GM12878 (cell line): ENCODE results near the gene COL4A3. TPM values are rescaled to one million over a fixed set of nuclear protein-coding genes. Genes with fewer than 3 reads are reported as not detected.

ENCODE experiments used
- ATAC-seq: fragments of 200-7000 bp; cut with Tn5 transposase; 3 replicates; pipeline ENCODE4 v1.9.1; 2020; ENCODE audit warnings: mild to moderate bottlenecking, moderate library complexity
- BruUV-seq: library from RNA; stranded (reverse); fragments of 400-500 nt; replicated peaks from 2 replicates; lab custom pipeline; 2021; lab: Mats Ljungman, UMichigan
- CTCF ChIA-PET: fragments of 300-600 bp; sonication (Branson Sonifier 250); formaldehyde crosslinking; extraction: SDS; loops from one replicate; lab custom pipeline; 2021; ENCODE audit warnings: inconsistent platforms; lab: Yijun Ruan, JAX
- POLR2A ChIA-PET: fragments of 350-600 bp; formaldehyde crosslinking; extraction: SDS; loops from one replicate; lab custom pipeline; 2021; ENCODE audit warnings: inconsistent platforms; lab: Charles Lee
- RAD21 ChIA-PET: fragments of 300-600 bp; sonication (Branson Sonifier 250); formaldehyde crosslinking; loops from one replicate; lab custom pipeline; 2023; ENCODE audit warnings: antibody characterized with exemption; ENCODE audit not compliant: unreplicated experiment; lab: Charles Lee
- SMC1A ChIA-PET: fragments of 300-600 bp; sonication (Branson Sonifier 250); formaldehyde crosslinking; loops from one replicate; lab custom pipeline; 2023; ENCODE audit not compliant: unreplicated experiment, uncharacterized antibody; lab: Charles Lee
- DNase-seq: peaks from one replicate; pipeline ENCODE4 v3.0.0-alpha.2; 2011; ENCODE audit warnings: low read depth, low spot score
- FAIRE-seq: peaks from 3 replicates; lab custom pipeline; 2011; peaks lifted over from hg19 to GRCh38; lab: Jason Lieb, UNC
- H2AFZ ChIP-seq: 2 replicates; pipeline ENCODE4 v1.6.0; 2011; ENCODE audit warnings: low read depth, low read length, control low read depth; ENCODE audit not compliant: control insufficient read depth
- H3K27ac ChIP-seq: 2 replicates; pipeline ENCODE4 v1.5.1; 2011; ENCODE audit warnings: control low read depth; ENCODE audit not compliant: control insufficient read depth, insufficient read depth
- H3K27me3 ChIP-seq, 2 experiments: replicated peaks in 1 of 2; 2 replicates each; pipeline versions ENCODE4 v1.6.0 to v1.6.1; 2011; ENCODE audit warnings: low read length in 1 of 2; ENCODE audit not compliant: control insufficient read depth in 2 of 2, insufficient read depth in 2 of 2
- H3K36me3 ChIP-seq, 2 experiments: 2 replicates each; pipeline ENCODE4 v1.5.1; 2011; ENCODE audit warnings: low read length in 1 of 2; ENCODE audit not compliant: control insufficient read depth in 2 of 2, insufficient read depth in 2 of 2
- H3K4me1 ChIP-seq: 2 replicates; pipeline ENCODE4 v1.6.1; 2011; ENCODE audit warnings: mild to moderate bottlenecking, low read length, moderate library complexity, mixed read lengths; ENCODE audit not compliant: control insufficient read depth, insufficient read depth
- H3K4me2 ChIP-seq: 2 replicates; pipeline ENCODE4 v1.6.0; 2011; ENCODE audit warnings: control low read depth; ENCODE audit not compliant: control insufficient read depth, insufficient read depth
- H3K4me3 ChIP-seq: fragments of 200-600 bp; sonication (generic); 2 replicates; pipeline ENCODE4 v1.5.1; 2016
- H3K79me2 ChIP-seq: 2 replicates; pipeline ENCODE4 v1.6.0; 2011; ENCODE audit warnings: low read length; ENCODE audit not compliant: control insufficient read depth, insufficient read depth
- H3K9ac ChIP-seq: 2 replicates; pipeline ENCODE4 v1.8.0; 2011; ENCODE audit warnings: low read length, control low read depth, mixed read lengths; ENCODE audit not compliant: control insufficient read depth, insufficient read depth
- H3K9me3 ChIP-seq: replicated peaks from 3 replicates; pipeline ENCODE4 v1.5.1; 2011; ENCODE audit warnings: mild to moderate bottlenecking, low read length; ENCODE audit not compliant: control insufficient read depth, insufficient read depth
- H4K20me1 ChIP-seq: 2 replicates; pipeline ENCODE4 v1.6.0; 2011; ENCODE audit not compliant: control insufficient read depth, insufficient read depth
- CBFB ChIP-seq: IDR thresholded peaks from 2 replicates; pipeline ENCODE4 v1.6.1; 2016; ENCODE audit warnings: antibody characterized with exemption, low read depth
- CHD4 ChIP-seq: fragments of 200-600 bp; sonication (generic); IDR thresholded peaks from 2 replicates; pipeline ENCODE4 v1.6.1; 2016; ENCODE audit warnings: mild to moderate bottlenecking
- CREB1 ChIP-seq: IDR thresholded peaks from 2 replicates; pipeline ENCODE4 v1.6.1; 2012; ENCODE audit warnings: low read depth, mild to moderate bottlenecking, inconsistent platforms
- ESRRA ChIP-seq: IDR thresholded peaks from 2 replicates; pipeline ENCODE4 v1.6.1; 2012; ENCODE audit warnings: mild to moderate bottlenecking, low read length, improper control_type of control experiment
- GABPA ChIP-seq: IDR thresholded peaks from 2 replicates; pipeline ENCODE4 v1.6.1; 2014; ENCODE audit warnings: antibody characterized with exemption, low read depth, mild to moderate bottlenecking, inconsistent platforms
- HDGF ChIP-seq: fragments of 450-650 bp; IDR thresholded peaks from 2 replicates; pipeline ENCODE4 v1.6.1; 2016; ENCODE audit warnings: antibody characterized with exemption
- MXI1 ChIP-seq: fragments of 150-350 bp; IDR thresholded peaks from 2 replicates; pipeline ENCODE4 v1.6.1; 2011; ENCODE audit warnings: low read depth, mild to moderate bottlenecking, inconsistent platforms, low read length, improper control_type of control experiment
- NFXL1 ChIP-seq: fragments of 450-650 bp; IDR thresholded peaks from 2 replicates; pipeline ENCODE4 v1.6.1; 2017; ENCODE audit warnings: antibody characterized with exemption, mild to moderate bottlenecking, borderline replicate concordance
- PAX8 ChIP-seq: fragments of 450-650 bp; IDR thresholded peaks from 2 replicates; pipeline ENCODE4 v1.6.1; 2017; ENCODE audit warnings: mild to moderate bottlenecking, moderate library complexity
- RUNX3 ChIP-seq: IDR thresholded peaks from 2 replicates; pipeline ENCODE4 v1.6.1; 2012; ENCODE audit warnings: low read length, inconsistent platforms
- SP1 ChIP-seq: IDR thresholded peaks from one replicate; pipeline ENCODE4 v1.6.1; 2011; ENCODE audit warnings: low read depth, low read length
- STAT3 ChIP-seq: IDR thresholded peaks from 2 replicates; pipeline ENCODE4 v1.6.1; 2011; ENCODE audit warnings: low read depth, low read length, improper control_type of control experiment
- SUZ12 ChIP-seq: fragments of 200-600 bp; sonication (generic); IDR thresholded peaks from one replicate; pipeline ENCODE4 v1.6.1; 2018; ENCODE audit warnings: antibody characterized with exemption, mild to moderate bottlenecking; ENCODE audit not compliant: unreplicated experiment
- ZNF217 ChIP-seq: fragments of 450-650 bp; IDR thresholded peaks from 2 replicates; pipeline ENCODE4 v1.6.1; 2017; ENCODE audit warnings: antibody characterized with exemption, mild to moderate bottlenecking
- ZNF24 ChIP-seq: fragments of 450-650 bp; IDR thresholded peaks from 2 replicates; pipeline ENCODE4 v1.6.1; 2017; ENCODE audit warnings: antibody characterized with exemption, mild to moderate bottlenecking
- WGBS: methylation state at CpG from one replicate; pipeline ENCODE4 v1.1.6; 2016; ENCODE audit warnings: low lambda C conversion rate; ENCODE audit not compliant: insufficient replicate concordance, insufficient coverage; ENCODE audit errors: missing lambda C conversion rate; 5-methylcytosine and 5-hydroxymethylcytosine counted together
- in situ Hi-C: fragments of 300-500 bp; cut with MboI; formaldehyde crosslinking; loops from 9 replicates; pipeline ENCODE4 v1.14.3; 2018; ENCODE audit warnings: mixed read lengths
- intact Hi-C: fragments of 100-400 bp; cut with micrococcal nuclease; formaldehyde crosslinking; loops from one replicate; pipeline ENCODE4 v1.14.2; 2022; ENCODE audit not compliant: unreplicated experiment
- polyA plus RNA-seq, 11 experiments: library from polyadenylated mRNA; depleted of rRNA in 4 of 11; unstranded in 6 of 11; stranded (reverse) in 5 of 11; fragments of >200 nt; fragmentation: Nextera tagmentation in 4 of 11; fragmentation: Illumina TruSeq in 1 of 11; extraction: Ambion mirVana in 4 of 11; extraction: Trizol in 1 of 11; gene quantifications; 1 replicate in 1 of 11; 2 replicates in 10 of 11; pipeline versions ENCODE4 v1.2.1 to v1.2.3, GENCODE V29; 2011 to 2016; ENCODE audit warnings: inconsistent platforms in 2 of 11, missing spikeins in 2 of 11, low read depth in 1 of 11
- total RNA-seq, 4 experiments: library from RNA; depleted of rRNA in 3 of 4; stranded (reverse); fragments of >200 nt in 3 of 4; fragmentation: Illumina TruSeq in 1 of 4; extraction: Trizol in 1 of 4; gene quantifications; 2 replicates each; pipeline versions ENCODE4 v1.2.1 to v1.2.3, GENCODE V29; 2013 to 2021
- TF ChIP-seq, protein P1 (sequence below): fragments of 450-650 bp; IDR thresholded peaks from 2 replicates; pipeline ENCODE4 v1.6.1; 2017; ENCODE audit warnings: borderline replicate concordance
- TF ChIP-seq, protein P2 (sequence below): fragments of 450-650 bp; IDR thresholded peaks from 2 replicates; pipeline ENCODE4 v1.6.1; 2017; ENCODE audit warnings: mild to moderate bottlenecking, low read depth, inconsistent platforms; ENCODE audit not compliant: poor library complexity, severe bottlenecking
- TF ChIP-seq, protein P3 (sequence below): IDR thresholded peaks from 2 replicates; pipeline ENCODE4 v1.6.1; 2012; ENCODE audit warnings: low read length, inconsistent platforms

The COL4A3 gene
- total and polyA plus RNA-seq, 10 of the 15 experiments (the other 5 are each of a cell fraction or from before 2014, with no cell fraction given): 0.34 to 10.5 (median 3.8) TPM

DNA sequence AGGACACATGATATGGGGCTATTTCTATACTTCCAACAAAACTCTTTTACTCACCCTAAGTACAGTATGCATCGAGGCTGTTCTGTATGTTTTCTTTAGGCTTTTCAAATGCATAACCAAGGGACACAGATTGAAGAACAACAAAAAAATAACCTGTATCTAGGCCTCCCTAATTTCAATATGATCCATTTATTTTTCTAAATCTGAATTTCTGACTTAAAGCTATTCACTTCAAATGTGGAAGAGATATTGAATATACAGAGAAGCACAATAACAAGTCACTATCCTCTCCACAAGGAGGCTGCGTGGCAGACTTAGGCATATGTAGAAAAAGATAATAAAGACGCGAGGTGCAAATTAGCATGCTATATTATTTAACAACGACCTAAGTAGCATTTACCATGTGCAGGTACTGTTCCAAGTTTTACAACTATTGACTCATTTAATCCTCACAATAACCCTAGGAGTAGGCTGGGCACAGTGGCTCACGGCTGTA, 121.4 kb downstream of the COL4A3 start:
- WGBS: 89% methylated on average over 6 of the region's 6 CpGs
- Histone ChIP-seq H3K9ac (no peak overlapping the region), H3K36me3 (no peaks in the 10 kb centered on the region), H3K4me3 (no peak overlapping the region), H2AFZ (no peak overlapping the region), H3K27ac (no peak overlapping the region), H3K9me3 (no peaks in the 10 kb centered on the region), H3K79me2 (no peaks in the 10 kb centered on the region), H4K20me1 (no peaks in the 10 kb centered on the region), H3K4me1 (no peaks in the 10 kb centered on the region), H3K4me2 (no peak overlapping the region), H3K27me3 (no peaks in the 10 kb centered on the region)
- no TSS peak for BruUV-seq
- ATAC-seq: no peak
- RAD21 ChIA-PET: no interaction called here
- no peak for DNase-seq
- SMC1A ChIA-PET: no interaction called here
- in situ Hi-C loops (no loop called here), intact Hi-C loops (no loop called here)
- POLR2A ChIA-PET: no interaction called here
- TF ChIP-seq ESRRA (no peak), CHD4 (no peak), GABPA (no peak), SUZ12 (no peak), ZNF24 (no peak), MXI1 (no peak), CBFB (no peak), NFXL1 (no peak), ZNF217 (no peak), RUNX3 (no peak), STAT3 (no peak), SP1 (no peak), HDGF (no peak), CREB1 (no peak), PAX8 (no peak)
- TF ChIP-seq, protein P1, sequence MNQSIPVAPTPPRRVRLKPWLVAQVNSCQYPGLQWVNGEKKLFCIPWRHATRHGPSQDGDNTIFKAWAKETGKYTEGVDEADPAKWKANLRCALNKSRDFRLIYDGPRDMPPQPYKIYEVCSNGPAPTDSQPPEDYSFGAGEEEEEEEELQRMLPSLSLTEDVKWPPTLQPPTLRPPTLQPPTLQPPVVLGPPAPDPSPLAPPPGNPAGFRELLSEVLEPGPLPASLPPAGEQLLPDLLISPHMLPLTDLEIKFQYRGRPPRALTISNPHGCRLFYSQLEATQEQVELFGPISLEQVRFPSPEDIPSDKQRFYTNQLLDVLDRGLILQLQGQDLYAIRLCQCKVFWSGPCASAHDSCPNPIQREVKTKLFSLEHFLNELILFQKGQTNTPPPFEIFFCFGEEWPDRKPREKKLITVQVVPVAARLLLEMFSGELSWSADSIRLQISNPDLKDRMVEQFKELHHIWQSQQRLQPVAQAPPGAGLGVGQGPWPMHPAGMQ: no peak
- TF ChIP-seq, protein P2, sequence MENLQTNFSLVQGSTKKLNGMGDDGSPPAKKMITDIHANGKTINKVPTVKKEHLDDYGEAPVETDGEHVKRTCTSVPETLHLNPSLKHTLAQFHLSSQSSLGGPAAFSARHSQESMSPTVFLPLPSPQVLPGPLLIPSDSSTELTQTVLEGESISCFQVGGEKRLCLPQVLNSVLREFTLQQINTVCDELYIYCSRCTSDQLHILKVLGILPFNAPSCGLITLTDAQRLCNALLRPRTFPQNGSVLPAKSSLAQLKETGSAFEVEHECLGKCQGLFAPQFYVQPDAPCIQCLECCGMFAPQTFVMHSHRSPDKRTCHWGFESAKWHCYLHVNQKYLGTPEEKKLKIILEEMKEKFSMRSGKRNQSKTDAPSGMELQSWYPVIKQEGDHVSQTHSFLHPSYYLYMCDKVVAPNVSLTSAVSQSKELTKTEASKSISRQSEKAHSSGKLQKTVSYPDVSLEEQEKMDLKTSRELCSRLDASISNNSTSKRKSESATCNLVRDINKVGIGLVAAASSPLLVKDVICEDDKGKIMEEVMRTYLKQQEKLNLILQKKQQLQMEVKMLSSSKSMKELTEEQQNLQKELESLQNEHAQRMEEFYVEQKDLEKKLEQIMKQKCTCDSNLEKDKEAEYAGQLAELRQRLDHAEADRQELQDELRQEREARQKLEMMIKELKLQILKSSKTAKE: no peak
- TF ChIP-seq, protein P3, sequence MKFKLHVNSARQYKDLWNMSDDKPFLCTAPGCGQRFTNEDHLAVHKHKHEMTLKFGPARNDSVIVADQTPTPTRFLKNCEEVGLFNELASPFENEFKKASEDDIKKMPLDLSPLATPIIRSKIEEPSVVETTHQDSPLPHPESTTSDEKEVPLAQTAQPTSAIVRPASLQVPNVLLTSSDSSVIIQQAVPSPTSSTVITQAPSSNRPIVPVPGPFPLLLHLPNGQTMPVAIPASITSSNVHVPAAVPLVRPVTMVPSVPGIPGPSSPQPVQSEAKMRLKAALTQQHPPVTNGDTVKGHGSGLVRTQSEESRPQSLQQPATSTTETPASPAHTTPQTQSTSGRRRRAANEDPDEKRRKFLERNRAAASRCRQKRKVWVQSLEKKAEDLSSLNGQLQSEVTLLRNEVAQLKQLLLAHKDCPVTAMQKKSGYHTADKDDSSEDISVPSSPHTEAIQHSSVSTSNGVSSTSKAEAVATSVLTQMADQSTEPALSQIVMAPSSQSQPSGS: no peak
- FAIRE-seq: no peak
- CTCF ChIA-PET: no interaction called here
